ENCODE results near the gene FLVCR1.

The FLVCR1 gene

GRCh38 chr1:212914789-212915188 lies 56.7 kb downstream of the FLVCR1 start:
- Histone ChIP-seq H3K4me3 (ENCODE audit: low read length in 2 of 2) (no peak overlapping the region), H3K27ac (ENCODE audit: low read length) (no peak overlapping the region), H3K9ac (ENCODE audit: low read length in 2 of 2) (no peak overlapping the region), H3K36me3 (ENCODE audit: control insufficient read depth in 2 of 2, insufficient read depth in 2 of 2, low read length in 2 of 2) (no peaks in the 10 kb centered on the region), H3K27me3 (ENCODE audit: control insufficient read depth in 1 of 2, insufficient read depth in 2 of 2, low read length in 2 of 2) (peaks cover 0 to 1% of the 10 kb centered on the region in 2 donors), H3K9me3 (ENCODE audit: control insufficient read depth in 2 of 2, low read length in 2 of 2) (no peaks in the 10 kb centered on the region), H3K4me1 (ENCODE audit: control insufficient read depth, insufficient read depth, low read length) (peaks cover 4% of the 10 kb centered on the region)

GRCh38 chr1:212915245-212916091 lies 57.4 kb downstream of the FLVCR1 start:
- Histone ChIP-seq H3K9ac (ENCODE audit: low read length in 2 of 2) (no peak overlapping the region), H3K27ac (ENCODE audit: low read length) (no peak overlapping the region), H3K36me3 (ENCODE audit: control insufficient read depth in 2 of 2, insufficient read depth in 2 of 2, low read length in 2 of 2) (no peaks in the 10 kb centered on the region), H3K27me3 (ENCODE audit: control insufficient read depth in 1 of 2, insufficient read depth in 2 of 2, low read length in 2 of 2) (peaks cover 0 to 2% of the 10 kb centered on the region in 2 donors), H3K4me1 (ENCODE audit: control insufficient read depth, insufficient read depth, low read length) (peaks cover 4% of the 10 kb centered on the region), H3K9me3 (ENCODE audit: control insufficient read depth in 2 of 2, low read length in 2 of 2) (no peaks in the 10 kb centered on the region), H3K4me3 (ENCODE audit: low read length in 2 of 2) (no peak overlapping the region)

DNA sequence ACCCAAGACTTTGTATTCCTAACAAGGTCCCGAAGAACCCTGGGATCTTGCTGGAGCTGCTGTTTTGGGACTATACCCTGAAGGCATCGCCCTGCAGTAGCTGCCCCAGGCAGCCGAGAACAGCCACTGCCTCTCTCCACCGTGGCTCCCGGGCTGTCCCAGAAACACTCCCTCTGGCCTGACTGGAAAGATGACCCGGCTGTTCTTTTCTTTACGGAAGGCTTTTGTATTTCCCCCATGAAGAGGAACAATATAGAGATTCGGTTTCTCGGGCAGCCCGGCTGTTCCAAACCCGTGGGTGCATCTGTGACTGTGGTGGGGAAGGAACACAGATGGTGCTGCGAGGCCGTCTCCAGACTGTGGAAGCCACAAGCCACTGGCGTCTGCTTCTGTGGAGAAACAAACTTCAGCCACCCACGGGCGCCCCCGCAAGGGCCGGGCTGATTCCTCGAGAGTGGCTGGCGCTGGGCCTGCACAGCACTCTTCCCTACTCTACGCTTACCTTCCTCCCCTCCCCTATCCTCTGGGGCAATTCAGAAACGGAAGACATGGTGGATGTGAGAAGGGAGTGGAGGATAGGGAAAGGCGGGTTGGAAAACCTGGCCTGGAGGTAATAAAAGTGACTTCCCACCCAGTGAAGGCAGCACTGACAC lies 58.5 kb downstream of the FLVCR1 start:
- H3K36me3 ChIP-seq (ENCODE audit: control insufficient read depth in 2 of 2, insufficient read depth in 2 of 2, low read length in 2 of 2), result no peaks in the 10 kb centered on the region
- H3K4me1 ChIP-seq (ENCODE audit: control insufficient read depth, insufficient read depth, low read length), result peaks cover 4% of the 10 kb centered on the region
- peaks cover 0 to 2% of the 10 kb centered on the region in 2 donors for H3K27me3 ChIP-seq (ENCODE audit: control insufficient read depth in 1 of 2, insufficient read depth in 2 of 2, low read length in 2 of 2)
- no peak overlapping the region for H3K4me3 ChIP-seq (ENCODE audit: low read length in 2 of 2)
- no peak overlapping the region for H3K9ac ChIP-seq (ENCODE audit: low read length in 2 of 2)
- H3K9me3 ChIP-seq (ENCODE audit: control insufficient read depth in 2 of 2, low read length in 2 of 2), result no peaks in the 10 kb centered on the region
- no peak overlapping the region for H3K27ac ChIP-seq (ENCODE audit: low read length)

DNA sequence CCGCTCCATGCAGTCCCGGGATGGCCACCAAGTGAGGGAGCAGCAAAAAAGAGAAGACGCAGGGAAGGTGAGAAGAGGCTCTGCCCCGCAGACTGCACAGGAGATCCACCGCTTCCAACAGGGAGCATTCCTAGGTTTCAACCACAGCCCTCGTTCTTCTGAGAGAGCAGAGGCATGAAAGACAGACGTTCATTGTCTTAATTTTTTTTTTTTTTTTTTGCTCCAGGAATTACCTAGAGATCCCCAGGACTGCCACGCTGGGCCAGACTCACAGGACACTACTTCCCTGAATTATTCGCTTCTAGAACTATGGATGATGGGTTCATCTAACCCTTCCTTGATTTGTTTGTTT lies 59.0 kb downstream of the FLVCR1 start:
- Histone ChIP-seq H3K36me3 (ENCODE audit: control insufficient read depth in 2 of 2, insufficient read depth in 2 of 2, low read length in 2 of 2) (no peaks in the 10 kb centered on the region), H3K9ac (ENCODE audit: low read length in 2 of 2) (no peak overlapping the region), H3K4me3 (ENCODE audit: low read length in 2 of 2) (no peak overlapping the region), H3K4me1 (ENCODE audit: control insufficient read depth, insufficient read depth, low read length) (peaks cover 4% of the 10 kb centered on the region), H3K27ac (ENCODE audit: low read length) (no peak overlapping the region), H3K27me3 (ENCODE audit: control insufficient read depth in 1 of 2, insufficient read depth in 2 of 2, low read length in 2 of 2) (peaks cover 0 to 2% of the 10 kb centered on the region in 2 donors), H3K9me3 (ENCODE audit: control insufficient read depth in 2 of 2, low read length in 2 of 2) (no peaks in the 10 kb centered on the region)

DNA sequence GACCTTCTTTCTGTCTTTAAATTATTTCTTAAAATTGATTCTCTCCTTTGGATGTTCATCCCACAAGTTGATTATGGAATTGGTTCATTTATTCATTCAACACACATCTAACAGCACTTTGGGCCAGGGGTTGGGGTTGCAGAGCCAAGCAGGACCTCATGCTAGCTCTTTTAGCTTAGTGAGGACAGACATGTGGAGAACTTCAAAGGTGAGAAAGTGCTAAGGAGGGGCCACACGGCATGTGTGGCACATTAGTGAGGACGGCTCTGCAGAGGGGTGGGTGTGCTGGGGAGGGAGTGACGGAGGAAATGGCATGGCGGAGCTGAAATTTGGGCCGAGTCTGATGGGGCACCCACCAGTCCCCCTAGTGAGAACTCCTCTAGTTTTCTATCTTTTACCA lies 59.8 kb downstream of the FLVCR1 start:
- no peaks in the 10 kb centered on the region for H3K36me3 ChIP-seq (ENCODE audit: control insufficient read depth in 2 of 2, insufficient read depth in 2 of 2, low read length in 2 of 2)
- peaks cover 0 to 2% of the 10 kb centered on the region in 2 donors for H3K27me3 ChIP-seq (ENCODE audit: control insufficient read depth in 1 of 2, insufficient read depth in 2 of 2, low read length in 2 of 2)
- H3K4me1 ChIP-seq (ENCODE audit: control insufficient read depth, insufficient read depth, low read length), result peaks cover 4% of the 10 kb centered on the region
- no peak overlapping the region for H3K4me3 ChIP-seq (ENCODE audit: low read length in 2 of 2)
- no peak overlapping the region for H3K9ac ChIP-seq (ENCODE audit: low read length in 2 of 2)
- no peaks in the 10 kb centered on the region for H3K9me3 ChIP-seq (ENCODE audit: control insufficient read depth in 2 of 2, low read length in 2 of 2)
- H3K27ac ChIP-seq (ENCODE audit: low read length), result no peak overlapping the region

DNA sequence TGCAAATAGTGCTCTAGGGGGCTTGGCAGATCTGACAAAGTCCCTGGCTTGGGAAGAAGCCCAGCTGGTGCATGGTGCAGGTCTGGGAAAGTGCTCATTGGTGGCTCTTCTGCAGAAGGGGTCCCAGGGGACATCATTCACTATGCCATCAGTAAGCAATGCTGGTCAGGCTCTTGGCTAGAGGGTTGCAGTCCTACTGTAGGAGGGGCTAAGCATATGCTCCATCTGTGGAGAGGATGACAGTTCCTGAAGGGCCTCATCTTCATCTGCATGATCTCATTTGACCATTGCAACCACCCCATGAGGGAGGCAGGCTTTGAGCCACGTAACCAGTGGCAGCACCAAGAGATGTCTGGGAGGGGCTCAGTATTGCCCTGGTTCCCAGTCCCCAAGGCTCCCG lies 60.7 kb downstream of the FLVCR1 start:
- H3K4me1 ChIP-seq (ENCODE audit: control insufficient read depth, insufficient read depth, low read length), result peaks cover 4% of the 10 kb centered on the region
- no peaks in the 10 kb centered on the region for H3K36me3 ChIP-seq (ENCODE audit: control insufficient read depth in 2 of 2, insufficient read depth in 2 of 2, low read length in 2 of 2)
- no peak overlapping the region for H3K27ac ChIP-seq (ENCODE audit: low read length)
- H3K4me3 ChIP-seq (ENCODE audit: low read length in 2 of 2), result no peak overlapping the region
- H3K9me3 ChIP-seq (ENCODE audit: control insufficient read depth in 2 of 2, low read length in 2 of 2), result no peaks in the 10 kb centered on the region
- H3K9ac ChIP-seq (ENCODE audit: low read length in 2 of 2), result no peak overlapping the region
- H3K27me3 ChIP-seq (ENCODE audit: control insufficient read depth in 1 of 2, insufficient read depth in 2 of 2, low read length in 2 of 2), result peaks cover 0 to 2% of the 10 kb centered on the region in 2 donors

DNA sequence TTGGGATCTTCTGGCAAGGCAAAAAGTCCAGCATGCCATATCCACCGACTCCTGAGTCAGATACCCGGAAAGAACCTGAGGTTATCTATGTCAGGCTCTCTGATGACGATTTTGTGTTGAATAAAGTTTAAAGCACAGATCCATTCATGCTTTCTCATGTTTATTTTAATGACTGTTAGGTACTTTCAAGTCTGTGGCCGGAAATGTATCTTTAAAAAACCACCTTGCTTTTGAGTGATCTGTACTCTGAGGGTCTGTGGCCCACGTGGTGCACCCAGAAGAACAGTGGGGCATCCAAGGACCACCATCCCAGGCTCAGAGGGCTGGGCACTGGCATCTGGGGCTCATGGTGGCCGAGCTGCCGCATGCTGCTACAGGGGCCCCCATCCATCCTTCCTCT lies 62.2 kb downstream of the FLVCR1 start:
- H3K4me1 ChIP-seq (ENCODE audit: control insufficient read depth, insufficient read depth, low read length), result peaks cover 9% of the 10 kb centered on the region
- H3K9ac ChIP-seq (ENCODE audit: low read length in 2 of 2), result no peak overlapping the region
- peaks cover 0 to 2% of the 10 kb centered on the region in 2 donors for H3K27me3 ChIP-seq (ENCODE audit: control insufficient read depth in 1 of 2, insufficient read depth in 2 of 2, low read length in 2 of 2)
- no peaks in the 10 kb centered on the region for H3K36me3 ChIP-seq (ENCODE audit: control insufficient read depth in 2 of 2, insufficient read depth in 2 of 2, low read length in 2 of 2)
- no peak overlapping the region for H3K27ac ChIP-seq (ENCODE audit: low read length)
- no peaks in the 10 kb centered on the region for H3K9me3 ChIP-seq (ENCODE audit: control insufficient read depth in 2 of 2, low read length in 2 of 2)
- no peak overlapping the region for H3K4me3 ChIP-seq (ENCODE audit: low read length in 2 of 2)

DNA sequence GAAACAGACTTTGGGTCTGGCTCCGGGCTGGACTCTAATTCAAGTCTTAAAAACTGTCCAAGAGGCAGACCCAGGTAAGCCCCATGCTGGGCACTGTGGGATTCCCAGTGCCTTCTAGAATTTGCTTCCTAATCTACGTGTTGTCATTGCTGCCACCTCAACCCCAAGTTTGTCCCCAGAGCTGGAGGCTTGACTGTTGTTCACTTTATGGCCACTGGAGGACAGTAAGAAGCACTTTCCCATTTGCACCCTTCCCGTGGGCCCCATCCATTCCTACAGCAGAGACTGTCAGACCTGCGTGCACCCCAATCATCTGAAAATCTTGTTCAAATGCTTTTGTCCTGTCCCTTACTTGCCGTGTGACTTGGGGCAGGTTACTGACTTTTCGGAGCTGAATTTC lies 62.8 kb downstream of the FLVCR1 start:
- no peak overlapping the region for H3K27ac ChIP-seq (ENCODE audit: low read length)
- no peak overlapping the region for H3K9ac ChIP-seq (ENCODE audit: low read length in 2 of 2)
- H3K36me3 ChIP-seq (ENCODE audit: control insufficient read depth in 2 of 2, insufficient read depth in 2 of 2, low read length in 2 of 2), result no peaks in the 10 kb centered on the region
- H3K4me3 ChIP-seq (ENCODE audit: low read length in 2 of 2), result no peak overlapping the region
- peaks cover 0 to 2% of the 10 kb centered on the region in 2 donors for H3K27me3 ChIP-seq (ENCODE audit: control insufficient read depth in 1 of 2, insufficient read depth in 2 of 2, low read length in 2 of 2)
- H3K4me1 ChIP-seq (ENCODE audit: control insufficient read depth, insufficient read depth, low read length), result peaks cover 5% of the 10 kb centered on the region
- no peaks in the 10 kb centered on the region for H3K9me3 ChIP-seq (ENCODE audit: control insufficient read depth in 2 of 2, low read length in 2 of 2)

DNA sequence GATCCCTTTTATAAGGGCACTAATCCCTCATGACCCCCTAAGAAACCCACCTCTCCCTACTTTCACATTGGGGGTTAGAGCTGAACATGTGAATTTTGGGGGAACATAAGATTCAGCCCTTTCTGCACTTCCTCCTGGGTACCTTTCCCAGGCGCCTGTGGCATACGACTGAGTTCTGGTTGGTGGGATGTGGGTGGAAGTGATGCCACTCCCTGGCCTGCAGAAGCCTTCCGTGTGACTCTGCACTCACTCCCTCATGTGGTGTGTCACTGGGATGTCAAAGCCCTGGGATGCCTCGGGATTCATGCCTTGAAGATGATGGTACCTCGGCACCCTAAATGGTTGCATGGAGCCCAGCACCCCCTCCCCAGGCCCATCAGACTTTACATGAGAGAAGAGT lies 63.9 kb downstream of the FLVCR1 start:
- Histone ChIP-seq H3K36me3 (ENCODE audit: control insufficient read depth in 2 of 2, insufficient read depth in 2 of 2, low read length in 2 of 2) (no peaks in the 10 kb centered on the region), H3K9me3 (ENCODE audit: control insufficient read depth in 2 of 2, low read length in 2 of 2) (no peaks in the 10 kb centered on the region), H3K27ac (ENCODE audit: low read length) (no peak overlapping the region), H3K27me3 (ENCODE audit: control insufficient read depth in 1 of 2, insufficient read depth in 2 of 2, low read length in 2 of 2) (peaks cover 0 to 2% of the 10 kb centered on the region in 2 donors), H3K4me1 (ENCODE audit: control insufficient read depth, insufficient read depth, low read length) (peaks cover 5% of the 10 kb centered on the region), H3K9ac (ENCODE audit: low read length in 2 of 2) (no peak overlapping the region), H3K4me3 (ENCODE audit: low read length in 2 of 2) (no peak overlapping the region)

DNA sequence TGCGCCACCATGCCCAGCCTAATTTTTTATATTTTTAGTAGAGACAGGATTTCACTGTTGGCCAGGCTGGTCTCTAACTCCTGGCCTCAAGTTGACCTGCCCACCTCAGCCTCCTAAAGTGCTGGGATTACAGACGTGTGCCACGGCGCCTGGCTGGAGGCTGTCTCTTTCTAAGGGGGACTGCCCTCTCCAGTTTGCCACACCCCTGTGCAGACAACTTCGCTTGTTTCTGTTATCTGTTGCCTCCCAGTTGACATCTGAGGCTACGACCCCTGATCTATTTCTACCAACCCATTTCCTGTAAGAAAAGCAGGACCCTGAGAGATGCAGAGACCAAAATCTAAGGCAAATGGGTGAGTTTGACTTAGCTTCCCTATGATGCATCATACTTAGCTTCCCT lies 68.3 kb downstream of the FLVCR1 start:
- Histone ChIP-seq H3K27ac (ENCODE audit: low read length) (no peak overlapping the region), H3K4me1 (ENCODE audit: control insufficient read depth, insufficient read depth, low read length) (peaks cover 5% of the 10 kb centered on the region), H3K4me3 (ENCODE audit: low read length in 2 of 2) (no peak overlapping the region), H3K9ac (ENCODE audit: low read length in 2 of 2) (no peak overlapping the region), H3K27me3 (ENCODE audit: control insufficient read depth in 1 of 2, insufficient read depth in 2 of 2, low read length in 2 of 2) (no peaks in the 10 kb centered on the region), H3K9me3 (ENCODE audit: control insufficient read depth in 2 of 2, low read length in 2 of 2) (no peaks in the 10 kb centered on the region), H3K36me3 (ENCODE audit: control insufficient read depth in 2 of 2, insufficient read depth in 2 of 2, low read length in 2 of 2) (no peaks in the 10 kb centered on the region)

Data from stomach smooth muscle (tissue), 2 donors.